ENCODE results near the gene BARX2.

BARX2 gene

GRCh38 chr11:129402206-129403171 lies 26.8 kb downstream of the BARX2 start:
- no peaks in the 10 kb centered on the region for H3K36me3 Mint-ChIP-seq
- H3K27ac Mint-ChIP-seq = no peak overlapping the region
- H3K27me3 Mint-ChIP-seq = peaks cover 6 to 10% of the 10 kb centered on the region in 2 donors
- no peaks in the 10 kb centered on the region for H3K4me1 Mint-ChIP-seq
- no peak for ATAC-seq (replicated peaks)
- peaks cover 6 to 7% of the 10 kb centered on the region in 2 donors for H3K9me3 Mint-ChIP-seq
- DNase-seq = no peak
- H3K4me3 Mint-ChIP-seq = no peak overlapping the region

- H3K9me3 Mint-ChIP-seq = peaks cover 0 to 2% of the 10 kb centered on the region in 2 donors
- H3K27ac Mint-ChIP-seq = no peak overlapping the region
- peaks cover 4 to 10% of the 10 kb centered on the region in 2 donors for H3K27me3 Mint-ChIP-seq
- ATAC-seq (replicated peaks) = no peak
- no peaks in the 10 kb centered on the region for H3K4me1 Mint-ChIP-seq
- H3K36me3 Mint-ChIP-seq = no peaks in the 10 kb centered on the region
- no peak overlapping the region for H3K4me3 Mint-ChIP-seq
- DNase-seq = no peak
These were observed 29.1 kb downstream of the BARX2 start for GRCh38 chr11:129404731-129405130.

- H3K27ac Mint-ChIP-seq = no peak overlapping the region
- H3K4me1 Mint-ChIP-seq = no peaks in the 10 kb centered on the region
- DNase-seq = no peak
- ATAC-seq (replicated peaks) = no peak
- H3K36me3 Mint-ChIP-seq = no peaks in the 10 kb centered on the region
- H3K4me3 Mint-ChIP-seq = no peak overlapping the region
- H3K9me3 Mint-ChIP-seq = no peaks in the 10 kb centered on the region
- H3K27me3 Mint-ChIP-seq = peaks cover 11 to 12% of the 10 kb centered on the region in 2 donors
These were observed 33.3 kb downstream of the BARX2 start for GRCh38 chr11:129408865-129409444.

GRCh38 chr11:129410395-129410960 lies 34.8 kb downstream of the BARX2 start:
- DNase-seq (no peak), ATAC-seq (replicated peaks) (no peak)
- Mint-ChIP-seq H3K36me3 (no peaks in the 10 kb centered on the region), H3K4me3 (no peak overlapping the region), H3K4me1 (no peaks in the 10 kb centered on the region), H3K27ac (no peak overlapping the region), H3K9me3 (no peaks in the 10 kb centered on the region), H3K27me3 (peaks cover 11 to 12% of the 10 kb centered on the region in 2 donors)

GRCh38 chr11:129412494-129412893 lies 36.8 kb downstream of the BARX2 start:
- Mint-ChIP-seq H3K27ac (no peak overlapping the region), H3K4me3 (no peak overlapping the region)

DNA sequence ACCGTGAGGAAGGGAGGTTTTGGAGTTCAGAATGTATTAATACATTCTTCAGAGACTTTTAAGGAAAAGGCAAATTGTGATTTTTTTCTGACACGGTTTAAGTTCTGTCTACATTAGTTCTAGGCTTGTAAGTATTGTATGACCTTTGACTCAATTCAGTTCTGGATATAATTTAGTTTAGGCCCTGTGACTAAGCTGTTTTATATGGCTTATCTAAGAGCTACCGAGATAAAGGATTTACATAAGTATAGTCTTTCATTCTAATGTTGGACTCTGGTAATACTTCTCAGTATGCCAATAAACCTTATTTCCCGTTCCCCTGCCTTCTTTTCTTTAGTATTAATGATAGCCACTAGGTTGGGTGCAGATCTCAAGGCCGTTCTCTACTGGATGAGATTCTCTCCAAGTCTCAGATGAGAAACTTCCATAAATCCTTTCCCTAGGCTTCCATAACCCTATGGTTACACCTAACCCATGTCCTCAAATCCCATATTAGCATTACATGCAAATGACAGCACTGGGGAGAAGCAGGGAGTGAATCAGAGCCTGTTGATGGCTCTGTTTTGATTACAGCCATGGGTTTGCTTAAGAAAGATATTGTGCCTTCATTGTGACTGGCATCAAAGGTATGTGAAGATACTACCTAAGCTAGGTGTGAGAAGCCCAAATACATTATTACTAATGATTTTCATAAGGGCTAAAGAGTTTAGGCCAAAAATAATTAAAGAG lies 38.7 kb downstream of the BARX2 start:
- H3K4me1 Mint-ChIP-seq = peaks cover 0 to 5% of the 10 kb centered on the region in 2 donors
- H3K4me3 Mint-ChIP-seq = no peak overlapping the region
- H3K27ac Mint-ChIP-seq = no peak overlapping the region
- no peaks in the 10 kb centered on the region for H3K36me3 Mint-ChIP-seq
- ATAC-seq (replicated peaks) (no peak), DNase-seq (no peak)
- peaks cover 1 to 4% of the 10 kb centered on the region in 2 donors for H3K9me3 Mint-ChIP-seq
- H3K27me3 Mint-ChIP-seq = peaks cover 7 to 12% of the 10 kb centered on the region in 2 donors

More at GRCh38 chr11:129412494-129412893, 36.8 kb downstream of the BARX2 start:
- H3K36me3 Mint-ChIP-seq = no peaks in the 10 kb centered on the region
- no peaks in the 10 kb centered on the region for H3K4me1 Mint-ChIP-seq
- peaks cover 7 to 12% of the 10 kb centered on the region in 2 donors for H3K27me3 Mint-ChIP-seq
- DNase-seq (no peak), ATAC-seq (replicated peaks) (no peak)
- peaks cover 1 to 4% of the 10 kb centered on the region in 2 donors for H3K9me3 Mint-ChIP-seq

GRCh38 chr11:129416080-129416820 lies 40.6 kb downstream of the BARX2 start:
- DNase-seq = no peak
- Mint-ChIP-seq H3K9me3 (peaks cover 1 to 4% of the 10 kb centered on the region in 2 donors), H3K27ac (no peak overlapping the region), H3K27me3 (no peaks in the 10 kb centered on the region), H3K4me3 (no peak overlapping the region), H3K4me1 (peaks cover 0 to 5% of the 10 kb centered on the region in 2 donors), H3K36me3 (no peaks in the 10 kb centered on the region)
- ATAC-seq (replicated peaks) = no peak

DNA sequence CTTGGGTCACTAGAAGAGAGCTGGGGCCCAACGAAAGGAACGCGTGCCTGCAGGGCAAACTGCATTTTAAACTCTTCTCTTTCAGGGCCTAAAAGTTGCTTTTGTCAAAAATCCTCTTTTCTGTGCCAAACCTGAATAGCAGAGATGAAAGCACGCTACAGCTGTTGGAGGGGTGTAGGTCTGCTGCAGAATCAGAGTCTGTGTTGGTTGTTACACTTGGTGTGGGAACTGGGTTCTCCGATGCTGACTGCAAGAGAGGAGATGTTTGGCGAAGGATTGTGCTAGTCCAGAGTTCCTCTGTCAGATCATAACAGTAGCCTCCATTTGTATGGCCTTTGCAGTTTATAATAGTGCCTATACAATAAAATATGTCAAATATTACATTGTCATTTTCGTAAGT lies 41.8 kb downstream of the BARX2 start:
- H3K36me3 Mint-ChIP-seq = no peaks in the 10 kb centered on the region
- H3K4me3 Mint-ChIP-seq = no peak overlapping the region
- no peaks in the 10 kb centered on the region for H3K27me3 Mint-ChIP-seq
- peaks cover 1 to 4% of the 10 kb centered on the region in 2 donors for H3K9me3 Mint-ChIP-seq
- peaks cover 0 to 5% of the 10 kb centered on the region in 2 donors for H3K4me1 Mint-ChIP-seq
- no peak overlapping the region for H3K27ac Mint-ChIP-seq
- DNase-seq = no peak
- ATAC-seq (replicated peaks) = no peak

- peaks cover 0 to 5% of the 10 kb centered on the region in 2 donors for H3K4me1 Mint-ChIP-seq
- no peak for DNase-seq
- ATAC-seq (replicated peaks) = peak; percentile 53 to 82
- H3K4me3 Mint-ChIP-seq = no peak overlapping the region
- H3K27me3 Mint-ChIP-seq = no peaks in the 10 kb centered on the region
- peaks cover 1 to 4% of the 10 kb centered on the region in 2 donors for H3K9me3 Mint-ChIP-seq
- no peaks in the 10 kb centered on the region for H3K36me3 Mint-ChIP-seq
- no peak overlapping the region for H3K27ac Mint-ChIP-seq
These were observed 42.4 kb downstream of the BARX2 start for GRCh38 chr11:129418039-129418438.

GRCh38 chr11:129419386-129419785 lies 43.7 kb downstream of the BARX2 start:
- H3K27ac Mint-ChIP-seq = no peak overlapping the region
- DNase-seq = no peak
- H3K27me3 Mint-ChIP-seq = no peaks in the 10 kb centered on the region
- H3K4me1 Mint-ChIP-seq = peaks cover 0 to 5% of the 10 kb centered on the region in 2 donors
- ATAC-seq (replicated peaks) = no peak
- peaks cover 1 to 4% of the 10 kb centered on the region in 2 donors for H3K9me3 Mint-ChIP-seq
- H3K4me3 Mint-ChIP-seq = no peak overlapping the region
- no peaks in the 10 kb centered on the region for H3K36me3 Mint-ChIP-seq

GRCh38 chr11:129423426-129423825 lies 47.8 kb downstream of the BARX2 start:
- H3K4me1 Mint-ChIP-seq = no peaks in the 10 kb centered on the region
- H3K9me3 Mint-ChIP-seq = no peaks in the 10 kb centered on the region
- no peak for ATAC-seq (replicated peaks)
- H3K27ac Mint-ChIP-seq = no peak overlapping the region
- DNase-seq = no peak
- H3K4me3 Mint-ChIP-seq = no peak overlapping the region
- H3K36me3 Mint-ChIP-seq = no peaks in the 10 kb centered on the region
- H3K27me3 Mint-ChIP-seq = peaks cover 4 to 5% of the 10 kb centered on the region in 2 donors

DNA sequence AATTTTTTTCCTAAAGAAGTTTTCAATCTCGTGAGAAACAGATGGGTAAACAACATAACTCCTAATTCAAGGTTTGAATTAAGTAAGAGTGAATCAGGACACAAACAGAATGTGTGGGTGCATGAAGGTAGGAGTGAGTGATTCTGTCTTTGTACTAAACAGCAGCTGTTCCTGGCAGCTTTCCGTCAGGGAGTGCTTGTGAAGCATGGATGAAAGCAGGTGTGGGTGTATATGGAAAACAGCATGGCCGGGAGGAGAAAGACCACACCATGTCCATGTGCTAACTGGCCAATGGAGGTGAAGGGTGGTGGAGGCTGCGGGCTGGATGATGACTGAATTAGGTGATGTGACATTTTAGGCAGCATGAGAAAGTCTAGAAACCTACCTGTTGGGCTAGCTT lies 49.6 kb downstream of the BARX2 start:
- Mint-ChIP-seq H3K9me3 (no peaks in the 10 kb centered on the region), H3K27ac (no peak overlapping the region), H3K27me3 (peaks cover 4 to 5% of the 10 kb centered on the region in 2 donors), H3K36me3 (no peaks in the 10 kb centered on the region), H3K4me3 (no peak overlapping the region), H3K4me1 (no peaks in the 10 kb centered on the region)
- no peak for DNase-seq
- no peak for ATAC-seq (replicated peaks)

- H3K9me3 Mint-ChIP-seq = peaks cover 0 to 3% of the 10 kb centered on the region in 2 donors
These were observed 50.4 kb downstream of the BARX2 start for GRCh38 chr11:129426038-129426437.

More at GRCh38 chr11:129426038-129426437, 50.4 kb downstream of the BARX2 start:
- ATAC-seq (replicated peaks) = no peak
- Mint-ChIP-seq H3K27me3 (peaks cover 4 to 5% of the 10 kb centered on the region in 2 donors), H3K4me3 (no peak overlapping the region), H3K36me3 (no peaks in the 10 kb centered on the region), H3K4me1 (no peaks in the 10 kb centered on the region), H3K27ac (no peak overlapping the region)
- DNase-seq = no peak

All from stimulated activated naive B cell treated with anti-CD40 and anti-IgM and Interleukin-4, amounts not matched to agents 10 μg/mL and 1 μg/mL and 100 μg/mL, for 72 hours (primary cell).